H9 (cell line): ENCODE results near the gene ERVH48-1. TPM values are rescaled to one million over a fixed set of nuclear protein-coding genes. Genes with fewer than 3 reads are reported as not detected.
A peak's percentile ranks its signal among the peaks of the same experiment; 100 is the strongest.

Experiments used
- DNase-seq: peaks from one replicate; pipeline ENCODE4 v3.0.0-alpha.2; 2017
- H2AFZ ChIP-seq: one replicate; pipeline ENCODE4 v1.6.1; 2013; ENCODE audit warnings: mild to moderate bottlenecking, low read length, control low read depth, moderate library complexity
- H2AK5ac ChIP-seq: 2 replicates; pipeline ENCODE4 v1.6.1; 2013; ENCODE audit warnings: low read length, control low read depth, mixed read lengths; ENCODE audit not compliant: insufficient read length
- H2BK120ac ChIP-seq: one replicate; pipeline ENCODE4 v1.6.1; 2013; ENCODE audit warnings: low read depth, mild to moderate bottlenecking, low read length, control low read depth, inconsistent platforms; ENCODE audit not compliant: poor library complexity, severe bottlenecking
- H2BK12ac ChIP-seq: 2 replicates; pipeline ENCODE4 v1.6.1; 2013; ENCODE audit warnings: low read length, control low read depth, mixed read lengths, low read depth; ENCODE audit not compliant: insufficient read length
- H2BK15ac ChIP-seq: 2 replicates; pipeline ENCODE4 v1.6.1; 2013; ENCODE audit warnings: low read depth, low read length, control low read depth
- H2BK20ac ChIP-seq: one replicate; pipeline ENCODE4 v1.6.1; 2013; ENCODE audit warnings: low read depth, mild to moderate bottlenecking, low read length, control low read depth, inconsistent platforms; ENCODE audit not compliant: poor library complexity, severe bottlenecking
- H2BK5ac ChIP-seq: 2 replicates; pipeline ENCODE4 v1.6.1; 2013; ENCODE audit warnings: low read length, control low read depth, mixed read lengths; ENCODE audit not compliant: insufficient read length
- H3K14ac ChIP-seq: 2 replicates; pipeline ENCODE4 v1.6.1; 2013; ENCODE audit warnings: low read length, control low read depth; ENCODE audit not compliant: insufficient read depth
- H3K18ac ChIP-seq: 2 replicates; pipeline ENCODE4 v1.6.1; 2013; ENCODE audit warnings: low read depth, mild to moderate bottlenecking, mixed read lengths, low read length, control low read depth; ENCODE audit not compliant: insufficient read length
- H3K23ac ChIP-seq: 2 replicates; pipeline ENCODE4 v1.6.1; 2013; ENCODE audit warnings: low read length, control low read depth, mixed read lengths, low read depth; ENCODE audit not compliant: insufficient read length
- H3K23me2 ChIP-seq: 2 replicates; pipeline ENCODE4 v1.6.1; 2013; ENCODE audit warnings: low read depth, mild to moderate bottlenecking, mixed read lengths, low read length, control low read depth; ENCODE audit not compliant: insufficient read length, poor library complexity, severe bottlenecking
- H3K27ac ChIP-seq: 2 replicates; pipeline ENCODE4 v1.5.1; 2013; ENCODE audit warnings: low read length, control low read depth, mixed read lengths, low read depth; ENCODE audit not compliant: insufficient read length
- H3K27me3 ChIP-seq: 2 replicates; pipeline ENCODE4 v1.6.1; 2013; ENCODE audit warnings: low read length, control low read depth, inconsistent platforms; ENCODE audit not compliant: insufficient read depth
- H3K4ac ChIP-seq: 2 replicates; pipeline ENCODE4 v1.6.1; 2013; ENCODE audit warnings: low read depth, mild to moderate bottlenecking, control low read depth, inconsistent platforms, low read length, moderate library complexity
- H3K4me1 ChIP-seq: 2 replicates; pipeline ENCODE4 v1.6.1; 2013; ENCODE audit warnings: low read length, control low read depth, inconsistent platforms; ENCODE audit not compliant: insufficient read depth
- H3K4me2 ChIP-seq: 2 replicates; pipeline ENCODE4 v1.6.1; 2013; ENCODE audit warnings: low read length, control low read depth, mixed read lengths; ENCODE audit not compliant: insufficient read length, insufficient read depth
- H3K56ac ChIP-seq: 2 replicates; pipeline ENCODE4 v1.6.1; 2013; ENCODE audit warnings: low read depth, mild to moderate bottlenecking, mixed read lengths, low read length, control low read depth; ENCODE audit not compliant: insufficient read length
- H3K79me1 ChIP-seq: 2 replicates; pipeline ENCODE4 v1.6.1; 2013; ENCODE audit warnings: low read depth, mild to moderate bottlenecking, moderate library complexity, low read length, control low read depth, inconsistent platforms; ENCODE audit not compliant: insufficient read depth, poor library complexity, severe bottlenecking
- H3K79me2 ChIP-seq: 2 replicates; pipeline ENCODE4 v1.6.1; 2013; ENCODE audit warnings: low read length, control low read depth, inconsistent platforms; ENCODE audit not compliant: insufficient read depth
- H3K9ac ChIP-seq: 2 replicates; pipeline ENCODE4 v1.6.1; 2013; ENCODE audit warnings: low read length, control low read depth, mixed read lengths; ENCODE audit not compliant: insufficient read length; ENCODE audit errors: extremely low read depth
- H3K9me3 ChIP-seq: one replicate; pipeline ENCODE4 v1.6.1; 2013; ENCODE audit warnings: low read depth, low read length, inconsistent platforms; ENCODE audit not compliant: control insufficient read depth
- H3T11ph ChIP-seq: one replicate; pipeline ENCODE4 v1.6.1; 2013; ENCODE audit warnings: mild to moderate bottlenecking, low read length, control low read depth, inconsistent platforms
- H4K20me1 ChIP-seq: one replicate; pipeline ENCODE4 v1.6.1; 2013; ENCODE audit not compliant: control insufficient read depth, insufficient read length, insufficient read depth
- H4K5ac ChIP-seq: 2 replicates; pipeline ENCODE4 v1.6.1; 2013; ENCODE audit warnings: low read depth, mild to moderate bottlenecking, mixed read lengths, low read length, control low read depth; ENCODE audit not compliant: insufficient read length
- H4K8ac ChIP-seq: replicated peaks from 2 replicates; pipeline ENCODE4 v1.6.1; 2013; ENCODE audit warnings: low read length, control low read depth, mixed read lengths, low read depth; ENCODE audit not compliant: insufficient read length
- H4K91ac ChIP-seq: 2 replicates; pipeline ENCODE4 v1.6.1; 2013; ENCODE audit warnings: low read depth, mild to moderate bottlenecking, moderate library complexity, mixed read lengths, low read length, control low read depth; ENCODE audit not compliant: insufficient read length
- H3K27ac Mint-ChIP-seq, 3 experiments: 2 replicates in 2 of 3; 3 replicates in 1 of 3; pipeline ENCODE4 v1.8.0; 2020 to 2021; ENCODE audit warnings: mixed read lengths in 3 of 3, mild to moderate bottlenecking in 1 of 3, moderate library complexity in 1 of 3
- H3K27me3 Mint-ChIP-seq: 2 replicates; pipeline ENCODE4 v1.8.0; 2021; ENCODE audit warnings: low read depth, mild to moderate bottlenecking, moderate library complexity, mixed read lengths
- H3K36me3 Mint-ChIP-seq, 3 experiments: 2 replicates in 2 of 3; 3 replicates in 1 of 3; pipeline ENCODE4 v1.8.0; 2020 to 2021; ENCODE audit warnings: low read depth in 3 of 3, mixed read lengths in 3 of 3; ENCODE audit not compliant: insufficient read depth in 1 of 3
- H3K4me1 Mint-ChIP-seq, 2 experiments: 2 replicates each; pipeline ENCODE4 v1.8.0; 2020; ENCODE audit warnings: mixed read lengths in 2 of 2
- H3K4me3 Mint-ChIP-seq, 2 experiments: 2 replicates in 1 of 2; 3 replicates in 1 of 2; pipeline ENCODE4 v1.8.0; 2020 to 2021; ENCODE audit warnings: mild to moderate bottlenecking in 2 of 2, mixed read lengths in 2 of 2, moderate library complexity in 1 of 2
- H3K9me3 Mint-ChIP-seq, 2 experiments: 2 replicates in 1 of 2; 3 replicates in 1 of 2; pipeline ENCODE4 v1.8.0; 2020; ENCODE audit warnings: mild to moderate bottlenecking in 2 of 2, mixed read lengths in 2 of 2, moderate library complexity in 1 of 2
- CTCF ChIP-seq: fragments of 200-600 bp; sonication (generic); conservative IDR thresholded peaks from 3 replicates; pipeline ENCODE4 v1.8.0; 2021; ENCODE audit warnings: antibody characterized with exemption, mild to moderate bottlenecking
- WGBS: extraction: QIAGEN DNeasy Blood & Tissue Kit; methylation state at CpG from one replicate; pipeline ENCODE4 v1.1.7; 2013; ENCODE audit warnings: missing lambda C conversion rate, low lambda C conversion rate, mixed read lengths; ENCODE audit not compliant: insufficient read length; ENCODE audit errors: extremely low coverage; 5-methylcytosine and 5-hydroxymethylcytosine counted together
- total RNA-seq: library from RNA; stranded (reverse); gene quantifications from 2 replicates; pipeline ENCODE4 v1.2.1, GENCODE V29; 2021

The ERVH48-1 gene
- total RNA-seq, 1 experiment from 2014 or later = 234 TPM

- DNase-seq = no peak
- no peak overlapping the region for H3K56ac ChIP-seq
- no CpG with 5 or more reads among the region's 6 CpGs for WGBS
- no peak overlapping the region for H3K23ac ChIP-seq
- H4K5ac ChIP-seq = no peak overlapping the region
- no peak for TF ChIP-seq CTCF
- H3K9ac ChIP-seq = no peak overlapping the region
- H2BK15ac ChIP-seq = no peak overlapping the region
- H3K79me2 ChIP-seq = no peaks in the 10 kb centered on the region
- no peak overlapping the region for H3K14ac ChIP-seq
- H4K8ac ChIP-seq = no peak overlapping the region
- peaks cover 3% of the 10 kb centered on the region; the same call in 1 of the 2 replicates for H3K4me1 ChIP-seq
- H3K23me2 ChIP-seq = no peaks in the 10 kb centered on the region
- H4K91ac ChIP-seq = no peak overlapping the region
- no peak overlapping the region for H2AK5ac ChIP-seq
- no peak overlapping the region for H2BK120ac ChIP-seq
- H3K9me3 ChIP-seq = no peaks in the 10 kb centered on the region
- H3K27ac ChIP-seq = no peak overlapping the region
- H3K27me3 ChIP-seq = no peaks in the 10 kb centered on the region
- peak overlapping the region; percentile 82 to 92 (median 85); a peak in 6 of 7 replicates for H3K27ac Mint-ChIP-seq
- H3K4me3 Mint-ChIP-seq = no peak overlapping the region
- H3K27me3 Mint-ChIP-seq = no peaks in the 10 kb centered on the region
- no peak overlapping the region for H2BK20ac ChIP-seq
- no peaks in the 10 kb centered on the region for H4K20me1 ChIP-seq
- H3K4ac ChIP-seq = no peak overlapping the region
- no peak overlapping the region for H3T11ph ChIP-seq
- no peak overlapping the region for H2AFZ ChIP-seq
- H3K4me2 ChIP-seq = no peak overlapping the region
- no peaks in the 10 kb centered on the region for H3K79me1 ChIP-seq
- H3K4me1 Mint-ChIP-seq = peaks cover 36 to 37% of the 10 kb centered on the region in 2 experiments
- H2BK5ac ChIP-seq = no peak overlapping the region
- peaks cover 5% of the 10 kb centered on the region in 2 experiments; a peak in 3 of 5 replicates for H3K9me3 Mint-ChIP-seq
- no peak overlapping the region for H2BK12ac ChIP-seq
- peaks cover 0 to 8% (median 4%) of the 10 kb centered on the region in 3 experiments; a peak in 3 of 7 replicates for H3K36me3 Mint-ChIP-seq
- no peak overlapping the region for H3K18ac ChIP-seq
These were observed 37.1 kb upstream of the ERVH48-1 start for GRCh38 chr21:42962380-42963007.
